Mesenchymal stem cell (in vitro differentiated cells and primary cell): Measurements from ENCODE around the gene SAMHD1.

Experiments
- DNase-seq: peaks from one replicate; pipeline ENCODE4 v3.0.0-alpha.2; 2013
- H2AFZ ChIP-seq: one replicate; pipeline ENCODE4 v1.6.1; 2013; ENCODE audit warnings: low read depth, mild to moderate bottlenecking, control low read depth, inconsistent platforms, low read length, moderate library complexity
- H2AK5ac ChIP-seq: 2 replicates; pipeline ENCODE4 v1.6.1; 2013; ENCODE audit warnings: low read length, moderate library complexity, mild to moderate bottlenecking, inconsistent platforms; ENCODE audit not compliant: severe bottlenecking
- H2BK120ac ChIP-seq: one replicate; pipeline ENCODE4 v1.6.1; 2013; ENCODE audit warnings: low read depth, mild to moderate bottlenecking, inconsistent platforms, low read length, moderate library complexity
- H2BK12ac ChIP-seq, 2 experiments: one replicate each; pipeline ENCODE4 v1.6.1; 2013; ENCODE audit warnings: inconsistent platforms in 2 of 2, low read length in 2 of 2, mild to moderate bottlenecking in 2 of 2, moderate library complexity in 2 of 2, control low read depth in 1 of 2
- H2BK15ac ChIP-seq: one replicate; pipeline ENCODE4 v1.6.1; 2013; ENCODE audit warnings: mild to moderate bottlenecking, low read depth, inconsistent platforms; ENCODE audit not compliant: poor library complexity, severe bottlenecking
- H2BK5ac ChIP-seq: 2 replicates; pipeline ENCODE4 v1.6.1; 2013; ENCODE audit warnings: low read depth, mild to moderate bottlenecking, low read length, control low read depth, inconsistent platforms; ENCODE audit not compliant: poor library complexity, severe bottlenecking
- H3K14ac ChIP-seq, 2 experiments: one replicate each; pipeline ENCODE4 v1.6.1; 2013; ENCODE audit warnings: inconsistent platforms in 2 of 2, low read length in 2 of 2, control low read depth in 1 of 2, mild to moderate bottlenecking in 1 of 2, moderate library complexity in 1 of 2
- H3K18ac ChIP-seq, 2 experiments: one replicate each; pipeline ENCODE4 v1.6.1; 2013; ENCODE audit warnings: inconsistent platforms in 2 of 2, low read length in 2 of 2, control low read depth in 1 of 2, low read depth in 1 of 2, mild to moderate bottlenecking in 1 of 2
- H3K23ac ChIP-seq, 2 experiments: one replicate each; pipeline ENCODE4 v1.6.1; 2013; ENCODE audit warnings: inconsistent platforms in 2 of 2, low read length in 2 of 2, mild to moderate bottlenecking in 2 of 2, moderate library complexity in 2 of 2, control low read depth in 1 of 2
- H3K27ac ChIP-seq: 2 replicates; pipeline ENCODE4 v1.5.1; 2013; ENCODE audit warnings: mild to moderate bottlenecking, moderate library complexity, low read length, control low read depth, inconsistent platforms; ENCODE audit not compliant: poor library complexity, severe bottlenecking
- H3K27me3 ChIP-seq, 2 experiments: 2 replicates each; pipeline versions ENCODE4 v1.6.1 to v1.7.0; 2013; ENCODE audit warnings: low read length in 2 of 2, mild to moderate bottlenecking in 2 of 2, moderate library complexity in 2 of 2, control low read depth in 1 of 2, inconsistent platforms in 1 of 2; ENCODE audit not compliant: control insufficient read depth in 1 of 2, insufficient read depth in 1 of 2
- H3K36me3 ChIP-seq, 2 experiments: 2 replicates each; pipeline versions ENCODE4 v1.6.1 to v1.7.0; 2013; ENCODE audit warnings: low read length in 2 of 2, control low read depth in 1 of 2, inconsistent platforms in 1 of 2, low read depth in 1 of 2, mild to moderate bottlenecking in 1 of 2; ENCODE audit not compliant: insufficient read depth in 2 of 2, control insufficient read depth in 1 of 2
- H3K4ac ChIP-seq, 2 experiments: one replicate each; pipeline ENCODE4 v1.6.1; 2013; ENCODE audit warnings: inconsistent platforms in 2 of 2, low read length in 2 of 2, mild to moderate bottlenecking in 2 of 2, moderate library complexity in 2 of 2, control low read depth in 1 of 2, low read depth in 1 of 2
- H3K4me1 ChIP-seq: 2 replicates; pipeline ENCODE4 v1.6.1; 2013; ENCODE audit warnings: low read depth, low read length, control low read depth; ENCODE audit not compliant: control insufficient read depth, insufficient read depth
- H3K4me2 ChIP-seq: 2 replicates; pipeline ENCODE4 v1.6.1; 2013; ENCODE audit warnings: low read length, mild to moderate bottlenecking, inconsistent platforms; ENCODE audit not compliant: poor library complexity, severe bottlenecking
- H3K4me3 ChIP-seq, 2 experiments: 2 replicates each; pipeline versions ENCODE4 v1.5.1 to v1.7.0; 2013; ENCODE audit warnings: low read length in 2 of 2, mild to moderate bottlenecking in 2 of 2, control low read depth in 1 of 2, low read depth in 1 of 2; ENCODE audit not compliant: insufficient read depth in 1 of 2
- H3K79me1 ChIP-seq: replicated peaks from 2 replicates; pipeline ENCODE4 v1.6.1; 2013; ENCODE audit warnings: mild to moderate bottlenecking, control low read depth, low read length, inconsistent platforms; ENCODE audit not compliant: poor library complexity, severe bottlenecking
- H3K9ac ChIP-seq: 2 replicates; pipeline ENCODE4 v1.7.0; 2013; ENCODE audit warnings: mild to moderate bottlenecking, low read length, moderate library complexity
- H3K9me3 ChIP-seq: 2 replicates; pipeline ENCODE4 v1.7.0; 2013; ENCODE audit warnings: mild to moderate bottlenecking, low read length; ENCODE audit not compliant: control insufficient read depth
- H4K8ac ChIP-seq: one replicate; pipeline ENCODE4 v1.6.1; 2013; ENCODE audit warnings: inconsistent platforms, mild to moderate bottlenecking, low read length, moderate library complexity
- H4K91ac ChIP-seq: one replicate; pipeline ENCODE4 v1.6.1; 2013; ENCODE audit warnings: mild to moderate bottlenecking, low read length, inconsistent platforms
- WGBS: methylation state at CpG from one replicate; pipeline ENCODE4 v1.1.7; 2013; ENCODE audit warnings: mixed read lengths; 5-methylcytosine and 5-hydroxymethylcytosine counted together

SAMHD1 gene

DNA sequence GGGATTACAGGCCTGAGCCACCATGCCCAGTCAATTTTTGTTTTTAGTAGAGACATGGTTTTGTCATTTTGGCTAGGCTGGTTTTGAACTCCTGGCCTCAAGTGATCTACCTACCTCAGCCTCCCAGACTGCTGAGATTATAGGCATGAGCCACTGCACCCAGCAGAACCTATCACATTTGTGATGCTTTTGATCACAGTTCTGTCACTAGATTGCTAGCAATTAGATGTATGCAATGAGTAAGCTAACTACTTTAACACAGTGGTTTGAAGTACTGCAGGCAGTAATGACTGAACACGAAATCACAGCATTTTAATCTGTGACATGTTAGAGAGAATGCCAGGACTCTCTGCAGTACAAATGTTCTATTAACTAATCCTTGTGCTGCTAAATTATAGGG is 19.6 kb upstream of the SAMHD1 start:
- Histone ChIP-seq H3K4me2 (no peak overlapping the region), H2BK120ac (no peak overlapping the region), H3K4me1 (no peaks in the 10 kb centered on the region), H3K9me3 (no peaks in the 10 kb centered on the region), H3K79me1 (no peaks in the 10 kb centered on the region), H2BK5ac (no peak overlapping the region), H3K27me3 (no peaks in the 10 kb centered on the region), H3K18ac (no peak overlapping the region), H3K4ac (no peak overlapping the region), H3K9ac (no peak overlapping the region), H3K27ac (no peak overlapping the region), H2AK5ac (no peak overlapping the region), H3K4me3 (no peak overlapping the region), H2AFZ (no peak overlapping the region), H3K14ac (no peak overlapping the region), H3K36me3 (no peaks in the 10 kb centered on the region), H2BK15ac (no peak overlapping the region), H3K23ac (no peak overlapping the region), H4K91ac (no peak overlapping the region), H4K8ac (no peak overlapping the region), H2BK12ac (no peak overlapping the region)
- no peak for DNase-seq
- 88% methylated on average over 1 of the region's 1 CpG for WGBS

DNA sequence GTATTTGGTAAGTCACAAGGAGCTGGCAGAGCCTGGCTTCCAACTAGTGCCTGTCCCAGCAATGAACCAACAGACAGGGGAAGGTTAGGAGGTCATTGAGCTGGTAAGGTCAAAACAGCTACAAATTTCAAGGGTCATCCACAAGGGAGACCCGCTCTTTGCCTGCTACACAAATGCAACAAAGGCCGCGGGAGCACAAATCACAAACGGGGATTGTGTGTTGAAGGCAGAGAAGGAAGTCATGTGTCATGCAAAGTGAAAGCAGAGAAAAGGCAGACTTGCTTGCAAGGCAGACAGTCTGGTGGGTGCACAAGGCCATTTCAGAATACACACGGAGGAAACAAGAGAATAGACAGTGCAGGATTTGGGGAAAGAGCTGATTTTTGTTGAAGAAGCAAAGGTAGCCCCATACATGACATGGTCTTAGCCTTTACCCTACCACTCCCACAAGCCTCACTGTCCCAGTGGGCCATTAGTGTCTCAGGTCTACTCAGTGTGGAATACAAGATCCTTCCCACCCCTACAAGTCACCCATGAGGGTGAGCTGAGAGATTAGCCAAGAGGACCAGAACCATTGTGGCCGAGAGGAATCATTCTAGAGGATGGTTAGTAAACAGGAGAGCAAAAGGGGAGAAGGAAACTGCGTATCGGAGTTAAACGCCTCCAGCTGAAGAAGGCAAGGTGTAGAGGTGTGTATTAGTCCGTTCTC is 18.1 kb upstream of the SAMHD1 start:
- no peaks in the 10 kb centered on the region for H3K4me1 ChIP-seq
- no peak overlapping the region for H2BK12ac ChIP-seq
- no peak overlapping the region for H4K91ac ChIP-seq
- no peak overlapping the region for H3K27ac ChIP-seq
- H3K4ac ChIP-seq: no peak overlapping the region
- no peak overlapping the region for H3K23ac ChIP-seq
- H3K18ac ChIP-seq: no peak overlapping the region
- H3K9me3 ChIP-seq: no peaks in the 10 kb centered on the region
- no peak overlapping the region for H3K9ac ChIP-seq
- no peak overlapping the region for H4K8ac ChIP-seq
- no peaks in the 10 kb centered on the region for H3K36me3 ChIP-seq
- H2BK5ac ChIP-seq: no peak overlapping the region
- H2BK120ac ChIP-seq: no peak overlapping the region
- no peaks in the 10 kb centered on the region for H3K27me3 ChIP-seq
- H3K79me1 ChIP-seq: no peaks in the 10 kb centered on the region
- DNase-seq: no peak
- no peak overlapping the region for H3K4me2 ChIP-seq
- H2AFZ ChIP-seq: no peak overlapping the region
- no peak overlapping the region for H3K14ac ChIP-seq
- 74% methylated on average over 10 of the region's 10 CpGs for WGBS
- no peak overlapping the region for H3K4me3 ChIP-seq
- no peak overlapping the region for H2AK5ac ChIP-seq
- no peak overlapping the region for H2BK15ac ChIP-seq

DNA sequence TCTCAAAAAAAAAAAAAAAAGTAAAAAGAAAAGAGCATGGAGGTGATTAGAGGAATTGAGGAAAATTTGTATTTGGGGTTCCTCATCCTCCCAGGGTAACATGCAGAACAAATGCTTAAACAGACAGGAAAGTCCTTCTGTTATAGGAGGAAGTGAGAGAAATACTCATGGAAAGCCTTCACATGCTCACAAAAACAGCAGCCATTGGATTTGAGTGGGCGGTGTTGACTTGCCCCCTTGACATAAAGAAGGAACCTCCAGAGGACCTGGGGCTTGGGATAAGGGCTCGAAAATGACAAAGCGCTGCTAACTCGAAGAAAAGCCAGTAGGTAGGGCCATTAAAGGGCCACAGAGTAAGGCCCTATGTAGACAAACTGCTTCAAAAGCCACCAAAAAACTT is 17.5 kb upstream of the SAMHD1 start:
- Histone ChIP-seq H3K36me3 (no peaks in the 10 kb centered on the region), H2BK5ac (no peak overlapping the region), H3K79me1 (no peaks in the 10 kb centered on the region), H3K9ac (no peak overlapping the region), H2BK15ac (no peak overlapping the region), H3K23ac (no peak overlapping the region), H2AFZ (no peak overlapping the region), H2AK5ac (no peak overlapping the region), H2BK12ac (no peak overlapping the region), H3K14ac (no peak overlapping the region), H3K4me1 (no peaks in the 10 kb centered on the region), H3K27ac (no peak overlapping the region), H4K8ac (no peak overlapping the region), H3K4me2 (no peak overlapping the region), H3K18ac (no peak overlapping the region), H2BK120ac (no peak overlapping the region), H3K9me3 (no peaks in the 10 kb centered on the region), H3K27me3 (no peaks in the 10 kb centered on the region), H3K4me3 (no peak overlapping the region), H4K91ac (no peak overlapping the region), H3K4ac (no peak overlapping the region)
- 94% methylated on average over 4 of the region's 4 CpGs for WGBS
- no peak for DNase-seq

DNA sequence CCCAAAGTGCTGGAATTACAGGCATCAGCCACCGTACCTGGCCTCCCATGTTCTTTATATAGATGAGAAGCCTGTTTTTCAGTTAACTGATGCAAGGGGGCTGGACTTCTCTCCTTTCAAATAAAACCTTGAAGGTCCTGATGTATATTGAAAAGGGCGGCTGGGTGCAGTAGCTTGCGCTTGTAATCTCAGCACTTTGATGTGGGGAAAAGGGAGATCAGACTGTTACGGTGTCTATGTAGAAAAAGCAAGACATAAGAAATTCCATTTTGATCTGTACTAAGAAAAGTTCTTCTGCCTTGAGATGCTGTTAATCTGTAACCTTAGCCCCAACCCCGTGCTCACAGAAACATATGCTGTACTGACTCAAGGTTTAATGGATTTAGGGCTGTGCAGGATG is 16.1 kb upstream of the SAMHD1 start:
- Histone ChIP-seq H2BK12ac (no peak overlapping the region), H3K27me3 (no peaks in the 10 kb centered on the region), H2BK5ac (no peak overlapping the region), H3K4me3 (no peak overlapping the region), H3K9ac (no peak overlapping the region), H3K18ac (no peak overlapping the region), H3K4me1 (no peaks in the 10 kb centered on the region), H2BK15ac (no peak overlapping the region), H3K4me2 (no peak overlapping the region), H3K9me3 (peaks cover 7% of the 10 kb centered on the region), H3K4ac (no peak overlapping the region), H2AFZ (no peak overlapping the region), H2BK120ac (no peak overlapping the region), H3K14ac (no peak overlapping the region), H3K79me1 (no peaks in the 10 kb centered on the region), H2AK5ac (no peak overlapping the region), H3K27ac (no peak overlapping the region), H3K23ac (no peak overlapping the region), H3K36me3 (no peaks in the 10 kb centered on the region), H4K91ac (no peak overlapping the region), H4K8ac (no peak overlapping the region)
- 92% methylated on average over 4 of the region's 5 CpGs for WGBS
- no peak for DNase-seq
